ENCODE data around the gene APEX1.
"Not testable (repeated sequence)": the region's sequence is repeated elsewhere in the genome, so short reads cannot be mapped to it uniquely, and the experiment has no call there.

APEX1 gene

DNA sequence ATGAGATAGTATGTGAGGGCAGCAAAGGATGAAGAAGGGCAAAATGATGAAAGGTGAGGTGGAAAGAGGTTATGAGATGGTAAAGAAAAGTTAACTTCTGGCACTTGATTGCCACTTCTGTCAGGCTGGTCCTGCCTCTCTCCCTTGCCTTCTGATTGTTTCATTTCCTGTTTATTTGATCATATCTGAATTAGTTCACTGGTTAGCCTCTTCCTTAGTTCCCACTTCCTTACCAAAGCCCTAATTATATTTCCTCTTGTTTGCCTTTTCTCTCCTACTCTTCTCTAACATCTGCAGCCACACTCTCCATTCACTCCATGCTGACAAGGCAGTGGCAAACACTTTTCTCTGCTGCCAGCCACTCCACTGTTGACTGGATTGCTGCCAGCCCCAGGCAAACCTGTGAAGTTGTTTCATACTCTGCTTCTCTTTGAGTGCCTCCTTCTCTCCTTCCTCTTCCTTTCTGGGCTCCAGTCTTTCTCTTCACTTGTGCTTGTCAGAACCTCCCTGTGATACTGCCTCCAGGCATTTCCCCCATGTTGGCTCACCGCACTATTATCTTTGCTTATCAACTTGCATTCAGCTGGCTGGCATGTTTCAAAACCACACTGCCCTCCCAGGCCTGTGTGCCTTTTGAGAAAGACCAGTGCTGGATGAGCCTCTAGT, 22.3 kb downstream of the APEX1 start:
- DNase-seq, result peak; percentile 62

DNA sequence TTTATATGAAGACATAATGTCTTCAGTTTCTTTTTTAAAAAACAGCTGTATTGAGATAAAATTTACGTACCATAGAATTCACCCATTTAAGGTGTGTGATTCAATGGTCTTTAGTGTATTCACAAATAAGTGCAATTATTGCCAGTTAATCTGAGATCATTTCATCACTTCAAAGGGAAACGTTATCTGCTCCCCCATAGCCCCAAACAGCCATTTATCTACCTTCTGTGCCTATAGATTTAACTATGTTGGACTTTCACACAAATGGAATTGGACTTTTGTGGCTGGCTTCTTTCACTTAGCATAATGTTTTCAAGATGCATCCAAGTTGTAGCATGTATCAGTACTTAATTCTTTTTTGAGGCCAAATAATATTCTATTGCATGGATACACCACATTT, 23.9 kb downstream of the APEX1 start:
- no peak for DNase-seq

DNA sequence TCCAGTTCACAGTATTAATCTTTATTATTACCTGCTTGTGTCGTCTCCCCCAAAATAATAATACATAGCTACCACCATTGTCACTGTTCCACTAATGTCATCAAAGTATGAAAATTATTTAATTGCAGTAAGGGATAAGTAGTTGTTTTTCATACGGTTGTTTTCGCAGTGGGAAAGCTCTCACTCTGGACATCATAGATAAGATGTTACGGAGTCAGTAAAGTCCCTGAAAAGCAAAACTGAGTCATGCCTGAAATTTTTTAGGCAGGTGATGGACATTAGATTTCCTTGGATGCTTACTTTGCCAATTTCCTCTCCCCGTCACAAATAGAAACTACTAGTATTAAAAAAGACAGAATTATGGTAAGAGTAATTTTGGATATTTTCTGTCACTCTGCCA, 27.4 kb downstream of the APEX1 start:
- no peak for DNase-seq

DNA sequence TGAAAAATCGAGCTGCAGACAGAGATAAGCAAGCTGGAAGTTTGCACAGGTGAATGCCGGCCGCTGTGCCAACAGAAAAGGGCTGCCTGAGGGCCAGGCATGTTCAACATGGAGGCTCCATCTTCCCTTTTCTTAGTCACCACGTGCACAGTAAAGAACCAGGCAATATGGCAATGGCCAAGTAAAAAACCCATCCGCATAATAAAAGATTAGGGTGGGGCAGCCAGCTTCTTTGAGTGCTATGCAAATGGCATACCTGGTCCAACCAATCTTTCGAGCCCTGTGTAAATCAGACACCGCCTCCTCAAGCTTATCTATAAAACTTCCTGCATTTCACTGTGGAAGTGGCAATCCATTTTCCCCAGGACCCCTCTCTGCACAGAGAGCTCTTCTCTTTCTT, 30.9 kb downstream of the APEX1 start:
- no peak for DNase-seq

DNA sequence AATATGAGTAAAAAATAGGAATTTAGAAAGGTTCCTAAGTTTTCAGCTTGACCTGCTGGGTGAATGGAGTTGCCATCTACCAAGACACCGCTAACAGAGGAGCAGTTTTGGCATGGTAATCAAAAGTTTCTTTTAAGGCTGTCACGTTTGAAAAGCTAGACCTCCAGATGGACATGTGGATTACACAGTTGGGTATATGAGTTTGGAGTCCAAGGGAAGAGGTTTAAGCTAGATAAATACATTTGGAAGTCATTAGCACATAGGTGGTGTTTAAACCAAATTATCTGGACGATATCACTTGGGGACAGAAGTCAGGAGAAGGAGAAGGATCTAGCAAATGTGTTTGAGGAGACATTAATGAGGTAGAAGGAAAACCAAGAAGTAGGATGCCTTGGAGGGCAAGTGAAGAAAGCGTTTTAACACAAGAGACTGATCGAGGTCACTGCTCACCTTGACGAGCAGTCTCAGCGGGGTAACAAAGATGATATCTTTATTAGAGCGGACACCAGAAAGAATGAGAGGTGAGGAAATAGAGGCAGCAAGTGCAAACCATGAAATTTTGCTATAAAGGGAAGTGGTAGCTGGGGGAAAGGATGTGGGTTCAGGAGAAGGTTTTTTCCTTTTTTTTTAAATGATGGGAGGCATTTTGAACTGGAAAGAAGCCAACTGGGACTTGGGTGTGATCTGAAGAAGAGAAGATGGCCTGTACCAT, 31.8 kb downstream of the APEX1 start:
- no peak for DNase-seq

DNA sequence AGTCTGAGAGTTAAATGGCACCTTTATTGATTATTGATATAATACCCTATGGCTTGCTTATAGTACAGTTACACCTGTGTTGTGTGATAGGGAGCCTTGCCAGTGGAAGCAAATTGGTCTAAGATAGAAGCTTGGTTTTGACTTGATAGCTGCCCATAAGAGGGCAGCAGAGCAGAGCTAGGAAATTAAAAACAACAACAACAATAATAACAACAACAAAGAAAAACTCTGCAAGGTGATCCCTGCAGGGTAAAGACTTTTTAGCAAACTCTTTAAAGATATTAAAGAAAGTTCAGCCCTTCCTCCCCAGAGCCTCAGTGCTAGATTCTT, 32.3 kb downstream of the APEX1 start:
- no peak for DNase-seq

DNA sequence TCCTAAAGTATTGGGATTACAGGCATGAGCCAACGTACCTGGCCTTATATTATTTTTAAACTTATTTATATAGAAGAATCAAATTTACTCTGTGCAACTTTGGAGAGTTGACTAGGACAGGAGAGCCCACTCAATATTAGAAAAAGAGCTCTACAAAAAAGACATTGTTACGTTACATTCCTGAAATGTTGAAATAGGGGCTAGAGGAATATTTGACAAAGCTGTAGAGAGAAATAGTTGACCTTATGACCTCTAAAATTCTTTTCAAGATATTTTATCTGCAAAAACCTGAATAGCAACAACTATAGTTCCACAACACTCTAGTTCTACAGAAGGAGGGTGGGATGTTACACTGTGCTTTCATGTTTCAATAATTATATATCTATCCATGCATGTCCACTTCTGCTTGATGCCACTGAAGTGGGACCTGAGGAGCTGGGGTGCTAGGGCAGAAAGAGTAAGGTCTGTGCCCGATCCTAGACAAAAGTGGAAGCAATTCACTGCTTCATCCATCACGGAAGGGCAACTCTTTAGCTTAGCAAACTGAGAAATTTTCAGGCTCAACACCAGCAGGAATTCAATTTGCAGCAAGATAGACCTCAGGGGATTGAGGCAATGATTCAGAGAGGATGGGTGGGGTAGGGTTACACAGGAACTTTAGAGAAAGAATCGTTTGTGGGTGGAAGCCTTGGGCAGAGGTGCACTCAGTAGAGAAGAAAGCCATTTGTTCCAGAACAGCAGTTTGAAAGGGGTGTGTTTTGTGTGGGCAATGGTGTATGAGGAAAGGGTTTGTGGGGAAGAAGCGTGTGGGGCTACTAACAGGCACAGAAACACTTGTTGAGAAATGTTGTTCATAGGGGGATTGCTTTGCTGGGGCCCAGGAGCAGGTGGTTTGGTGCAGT, 34.3 kb downstream of the APEX1 start:
- no peak for DNase-seq

DNA sequence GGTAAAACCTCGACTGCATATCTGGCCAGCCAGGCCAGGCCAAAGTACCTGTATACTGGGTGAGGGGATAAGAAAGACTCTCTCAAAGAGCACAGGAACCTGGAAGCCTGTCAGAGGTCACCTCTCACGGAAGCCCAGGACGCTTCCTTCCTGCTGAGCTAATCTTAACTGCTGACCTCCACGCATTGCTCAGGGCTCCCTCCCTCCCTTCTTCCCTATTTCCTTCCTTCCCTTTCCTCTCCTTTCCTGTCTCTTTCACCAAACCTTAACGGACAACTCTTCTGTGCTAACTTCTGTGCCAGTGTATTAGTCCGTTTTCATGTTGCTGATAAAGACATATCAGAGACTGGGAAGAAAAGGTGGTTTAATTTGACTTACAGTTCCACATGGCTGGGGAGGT, 35.5 kb downstream of the APEX1 start:
- DNase-seq, result no peak

DNA sequence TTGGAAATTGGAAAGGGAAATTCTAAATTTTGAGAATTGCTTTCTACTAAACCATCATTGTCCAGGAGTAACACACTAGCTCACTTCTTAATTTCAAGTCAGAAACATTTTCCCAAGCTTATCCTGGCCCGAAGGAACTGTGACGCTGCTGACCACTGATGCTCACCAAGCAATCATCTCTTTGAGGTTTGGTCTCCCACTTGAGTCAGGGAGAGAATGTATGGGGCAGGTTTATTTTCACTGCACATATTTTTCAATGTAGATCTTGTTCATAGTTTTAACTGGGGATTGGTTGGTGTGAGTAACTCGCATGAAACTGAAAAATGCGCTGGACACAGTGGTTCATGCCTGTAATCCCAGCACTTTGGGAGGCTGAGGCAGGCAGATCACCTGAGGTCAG, 37.5 kb downstream of the APEX1 start:
- DNase-seq, result no peak

DNA sequence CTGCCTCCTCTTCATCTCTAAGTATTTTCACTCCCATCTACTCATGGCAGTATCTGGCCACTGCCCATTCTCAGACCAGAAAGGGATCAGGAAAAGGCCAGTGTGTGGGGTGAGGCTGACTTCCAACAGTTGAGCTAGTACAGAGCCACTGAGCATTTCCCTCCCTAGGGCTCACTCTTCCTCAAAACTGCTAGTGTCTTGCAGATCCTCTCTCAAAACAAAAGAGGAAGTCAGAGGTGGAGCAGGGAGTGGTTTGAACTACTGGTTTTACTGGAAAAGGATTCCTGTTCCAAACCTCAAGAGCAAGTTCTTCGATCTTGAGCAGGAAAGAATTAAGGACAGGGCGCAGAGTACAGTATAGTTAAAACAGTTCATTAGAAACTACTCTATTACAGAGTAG, 38.6 kb downstream of the APEX1 start:
- DNase-seq, result no peak

DNA sequence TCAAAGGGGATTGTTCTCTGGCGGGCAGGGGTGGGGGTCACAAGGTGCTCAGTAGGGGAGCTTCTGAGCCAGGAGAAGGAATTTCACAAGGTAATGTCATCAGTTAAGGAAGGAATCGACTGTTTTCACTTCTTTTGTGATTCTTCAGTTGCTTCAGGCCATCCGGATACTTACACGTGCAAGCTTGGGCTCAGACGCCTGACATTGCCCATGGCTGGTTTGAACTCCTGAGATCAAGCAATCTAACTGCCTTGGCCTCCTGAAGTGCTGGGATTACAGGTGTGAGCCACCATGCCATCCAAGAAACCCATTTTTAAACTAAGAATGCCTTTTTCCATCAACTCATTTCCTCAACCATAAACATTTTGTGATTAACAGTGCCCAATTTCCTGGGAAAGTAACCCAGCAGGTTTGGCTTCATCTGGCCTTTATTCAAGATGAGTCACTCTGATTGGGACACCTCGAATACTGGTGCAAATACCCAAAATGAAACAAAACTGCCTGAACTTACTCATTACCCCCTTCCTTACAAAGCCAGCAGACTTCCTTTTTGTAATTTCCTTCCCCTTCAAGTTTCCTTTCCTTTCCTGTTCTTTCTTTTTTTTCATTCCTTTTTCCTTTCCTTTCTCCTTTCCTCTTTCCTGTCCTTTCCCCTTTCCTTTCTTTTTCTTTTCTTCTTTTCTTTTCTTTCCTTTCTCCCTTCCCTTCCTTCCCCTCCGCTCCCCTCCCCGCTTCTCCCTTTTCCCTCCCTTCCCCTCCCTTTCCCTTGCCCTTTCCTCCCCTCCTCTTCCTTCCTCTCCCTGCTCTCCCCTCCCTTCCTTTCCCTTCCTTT, 40.1 kb downstream of the APEX1 start:
- no peak for DNase-seq

DNA sequence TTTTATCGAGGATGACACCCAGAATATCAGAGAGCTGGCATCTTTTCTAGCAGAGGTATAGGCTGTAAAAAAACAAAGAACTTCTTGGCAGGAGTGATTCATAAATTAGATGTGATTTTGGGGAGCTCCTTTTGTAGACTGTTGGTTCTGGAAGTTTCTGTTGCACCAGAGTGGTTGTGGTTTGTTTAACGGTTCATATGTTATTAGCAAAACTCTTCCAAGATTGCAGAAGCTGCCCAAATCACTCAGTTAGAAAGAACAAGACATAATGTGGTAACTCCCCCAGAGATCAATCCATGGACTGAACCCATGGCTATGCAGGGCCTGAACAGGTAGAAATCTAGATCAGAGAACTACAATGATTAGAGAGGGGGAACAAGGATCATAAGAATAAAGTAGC, 43.6 kb downstream of the APEX1 start:
- DNase-seq, result no peak

DNA sequence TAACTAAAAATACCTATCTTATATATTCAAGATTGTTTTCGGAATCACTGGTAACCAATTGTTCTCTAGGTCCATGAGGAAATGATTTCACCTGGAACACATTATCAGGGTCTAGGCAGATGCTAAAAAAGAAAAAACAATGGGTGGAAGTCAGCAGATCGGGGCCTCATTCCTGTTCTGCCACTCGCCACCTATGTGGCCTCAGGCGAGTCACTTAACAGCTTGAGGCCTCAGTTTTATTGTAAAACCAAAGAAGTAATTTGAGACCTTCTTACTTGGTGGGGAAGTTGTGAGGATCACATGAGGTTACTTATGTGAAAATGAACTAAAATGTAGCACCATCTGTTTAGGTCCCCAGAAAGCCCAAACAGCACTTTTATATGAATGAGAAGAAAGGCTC, 44.1 kb downstream of the APEX1 start:
- DNase-seq, result no peak

DNA sequence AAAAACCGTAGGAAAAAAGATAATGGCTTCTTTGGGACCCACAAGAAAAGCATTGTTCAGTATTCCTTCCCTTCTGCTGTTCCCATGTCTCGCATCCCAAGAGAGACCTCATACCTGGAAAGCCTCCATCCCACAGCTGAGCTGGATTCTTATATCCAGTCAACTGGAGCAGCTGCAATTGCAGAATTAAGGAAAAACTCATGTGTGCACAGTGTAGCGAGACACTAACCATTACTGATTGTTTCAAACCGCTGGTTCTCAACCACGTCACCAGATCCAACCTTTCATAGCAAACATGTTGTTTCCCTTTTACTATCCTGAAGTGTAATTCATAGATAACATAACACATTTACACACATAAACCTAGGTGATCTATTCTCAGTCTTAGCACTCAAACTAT, 44.9 kb downstream of the APEX1 start:
- DNase-seq, result no peak

DNA sequence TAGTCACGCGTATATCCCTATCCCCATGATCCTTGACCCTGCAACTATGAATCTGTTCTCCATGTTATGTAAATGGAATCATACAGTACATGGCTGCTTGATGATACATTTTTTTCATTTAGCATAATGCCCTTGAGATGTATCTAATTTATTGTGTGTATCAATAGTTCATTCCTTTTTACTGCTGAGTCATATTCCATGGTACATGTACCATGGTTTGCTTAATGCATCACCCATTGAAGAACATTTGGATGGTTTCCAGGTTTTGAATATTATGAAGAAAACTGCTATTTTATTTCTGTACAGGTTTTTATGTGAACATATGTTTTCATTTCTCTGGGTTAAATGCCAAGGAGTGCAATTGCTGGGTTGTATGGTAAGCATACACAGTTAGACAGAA, 46.3 kb downstream of the APEX1 start:
- no peak for DNase-seq

DNA sequence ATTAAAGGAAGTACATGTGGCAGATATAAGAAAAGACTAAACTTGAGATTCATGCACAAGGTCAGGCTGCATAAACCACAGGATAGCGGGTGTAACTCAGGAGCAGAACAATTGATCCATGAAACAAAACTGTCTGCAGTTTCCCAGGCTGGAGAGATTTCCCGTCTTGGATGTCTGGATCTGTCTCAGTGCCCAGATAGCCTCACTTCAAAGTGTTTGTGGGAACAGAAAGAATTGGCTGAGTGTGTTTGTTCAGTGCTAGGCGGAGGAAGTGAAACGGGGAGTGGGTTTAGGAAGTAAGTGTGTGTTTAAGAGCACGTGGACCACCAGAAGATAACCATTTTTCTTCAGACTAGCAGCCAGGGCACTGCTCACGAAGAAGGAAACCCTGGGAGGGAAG, 48.9 kb downstream of the APEX1 start:
- DNase-seq, result no peak

DNA sequence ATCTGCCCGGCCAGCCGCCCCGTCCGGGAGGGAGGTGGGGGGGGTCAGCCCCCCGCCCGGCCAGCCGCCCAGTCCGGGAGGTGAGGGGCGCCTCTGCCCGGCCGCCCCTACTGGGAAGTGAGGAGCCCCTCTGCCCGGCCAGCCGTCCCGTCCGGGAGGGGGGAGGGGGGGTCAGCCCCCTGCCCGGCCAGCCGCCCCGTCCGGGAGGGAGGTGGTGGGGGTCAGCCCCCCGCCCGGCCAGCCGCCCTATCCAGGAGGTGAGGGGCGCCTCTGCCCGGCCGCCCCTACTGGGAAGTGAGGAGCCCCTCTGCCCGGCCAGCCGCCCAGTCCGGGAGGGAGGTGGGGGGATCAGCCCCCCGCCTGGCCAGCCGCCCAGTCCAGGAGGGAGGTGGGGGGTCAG, 51.2 kb downstream of the APEX1 start:
- DNase-seq, result not testable (repeated sequence)

DNA sequence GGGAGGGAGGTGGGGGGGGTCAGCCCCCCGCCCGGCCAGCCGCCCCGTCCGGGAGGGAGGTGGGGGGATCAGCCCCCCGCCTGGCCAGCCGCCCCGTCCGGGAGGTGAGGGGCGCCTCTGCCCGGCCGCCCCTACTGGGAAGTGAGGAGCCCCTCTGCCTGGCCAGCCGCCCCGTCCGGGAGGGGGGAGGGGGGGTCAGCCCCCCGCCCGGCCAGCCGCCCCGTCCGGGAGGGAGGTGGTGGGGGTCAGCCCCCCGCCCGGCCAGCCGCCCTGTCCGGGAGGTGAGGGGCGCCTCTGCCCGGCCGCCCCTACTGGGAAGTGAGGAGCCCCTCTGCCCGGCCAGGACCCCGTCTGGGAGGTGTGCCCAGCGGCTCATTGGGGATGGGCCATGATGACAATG, 51.7 kb downstream of the APEX1 start:
- not testable (repeated sequence) for DNase-seq

All from NCI-H2029 (cell line).